GM23338 (cell line): ENCODE measurements around the gene AMIGO1. TPM values are rescaled to one million over a fixed set of nuclear protein-coding genes. Genes with fewer than 3 reads are reported as not detected.

Source experiments
- ATAC-seq: fragments of 200-7000 bp; cut with Tn5 transposase; 3 replicates; pipeline ENCODE4 v1.9.1; 2020
- DNase-seq: peaks from one replicate; pipeline ENCODE4 v3.0.0-alpha.2; 2015; ENCODE audit warnings: low spot score
- H2AFZ ChIP-seq: fragments of 200-600 bp; sonication (generic); 2 replicates; pipeline ENCODE4 v1.8.0; 2016; ENCODE audit warnings: antibody characterized with exemption, mild to moderate bottlenecking, moderate library complexity
- H3F3A ChIP-seq: fragments of 200-600 bp; sonication (generic); replicated peaks from 2 replicates; pipeline ENCODE4 v1.8.0; 2017; ENCODE audit warnings: antibody characterized with exemption, mixed run types, low read depth
- H3K27ac ChIP-seq: fragments of 200-600 bp; sonication (generic); 2 replicates; pipeline ENCODE4 v1.6.1; 2016; ENCODE audit warnings: low read depth
- H3K27me3 ChIP-seq: fragments of 200-600 bp; sonication (generic); 2 replicates; pipeline ENCODE4 v1.8.0; 2016; ENCODE audit warnings: mild to moderate bottlenecking, mixed run types, moderate library complexity; ENCODE audit not compliant: insufficient read depth
- H3K36me3 ChIP-seq: fragments of 200-600 bp; sonication (generic); 2 replicates; pipeline ENCODE4 v1.8.0; 2016; ENCODE audit warnings: mild to moderate bottlenecking; ENCODE audit not compliant: insufficient read depth
- H3K4me1 ChIP-seq: fragments of 200-600 bp; sonication (generic); 2 replicates; pipeline ENCODE4 v1.8.0; 2016; ENCODE audit warnings: mild to moderate bottlenecking, moderate library complexity; ENCODE audit not compliant: insufficient read depth
- H3K4me2 ChIP-seq: fragments of 200-600 bp; sonication (generic); 2 replicates; pipeline ENCODE4 v1.7.1; 2017; ENCODE audit warnings: mixed run types
- H3K4me3 ChIP-seq: fragments of 200-600 bp; sonication (generic); 2 replicates; pipeline ENCODE4 v1.6.1; 2016; ENCODE audit warnings: mixed run types
- H3K79me2 ChIP-seq: fragments of 200-600 bp; sonication (generic); replicated peaks from 2 replicates; pipeline ENCODE4 v1.8.0; 2017; ENCODE audit warnings: mild to moderate bottlenecking; ENCODE audit not compliant: insufficient read depth
- H3K9me2 ChIP-seq: fragments of 200-600 bp; sonication (generic); 2 replicates; pipeline ENCODE4 v1.8.0; 2017; ENCODE audit not compliant: insufficient read depth
- H4K20me1 ChIP-seq: fragments of 200-600 bp; sonication (generic); replicated peaks from 2 replicates; pipeline ENCODE4 v1.8.0; 2017; ENCODE audit warnings: mild to moderate bottlenecking; ENCODE audit not compliant: insufficient read depth
- H3K27ac Mint-ChIP-seq: 2 replicates; pipeline ENCODE4 v1.8.0; 2020; ENCODE audit warnings: inconsistent platforms, mild to moderate bottlenecking, moderate library complexity, mixed read lengths
- H3K27me3 Mint-ChIP-seq: 3 replicates; pipeline ENCODE4 v1.8.0; 2022; ENCODE audit warnings: low read depth, mild to moderate bottlenecking, moderate library complexity, mixed read lengths, inconsistent platforms; ENCODE audit not compliant: insufficient read depth, poor library complexity
- H3K36me3 Mint-ChIP-seq: 3 replicates; pipeline ENCODE4 v1.8.0; 2021; ENCODE audit warnings: low read depth, mild to moderate bottlenecking, inconsistent platforms, moderate library complexity, mixed read lengths
- H3K4me1 Mint-ChIP-seq: 3 replicates; pipeline ENCODE4 v1.8.0; 2020; ENCODE audit warnings: mild to moderate bottlenecking, inconsistent platforms, mixed read lengths
- H3K4me3 Mint-ChIP-seq: 3 replicates; pipeline ENCODE4 v1.8.0; 2021; ENCODE audit warnings: moderate library complexity, mild to moderate bottlenecking, inconsistent platforms, mixed read lengths
- H3K9me3 Mint-ChIP-seq: 3 replicates; pipeline ENCODE4 v1.8.0; 2020; ENCODE audit warnings: moderate library complexity, mild to moderate bottlenecking, inconsistent platforms, mixed read lengths
- CREB1 ChIP-seq: fragments of 250-450 bp; sonication (Bioruptor Pico); IDR thresholded peaks from 2 replicates; pipeline ENCODE4 v1.5.0; 2020; ENCODE audit warnings: low read depth, mild to moderate bottlenecking, moderate library complexity
- CTCF ChIP-seq, 2 experiments: fragments of 200-600 bp in 1 of 2; sonication (generic) in 1 of 2; conservative IDR thresholded peaks; 2 replicates each; pipeline versions ENCODE4 v1.5.1 to v1.6.1; 2016 to 2017; ENCODE audit warnings: antibody characterized with exemption in 2 of 2, low read depth in 2 of 2, mild to moderate bottlenecking in 2 of 2, moderate library complexity in 1 of 2
- ETS1 ChIP-seq: IDR thresholded peaks from 2 replicates; pipeline ENCODE4 v1.6.1; 2016; ENCODE audit warnings: antibody characterized with exemption
- EZH2 ChIP-seq: fragments of 200-600 bp; sonication (generic); IDR thresholded peaks from one replicate; pipeline ENCODE4 v1.8.0; 2017; ENCODE audit warnings: antibody characterized with exemption, mild to moderate bottlenecking, low read depth; ENCODE audit not compliant: unreplicated experiment
- EZH2phosphoT487 ChIP-seq: fragments of 200-600 bp; sonication (generic); IDR thresholded peaks from one replicate; pipeline ENCODE4 v1.8.1; 2018; ENCODE audit warnings: antibody characterized with exemption; ENCODE audit not compliant: unreplicated experiment
- JUNB ChIP-seq: IDR thresholded peaks from one replicate; pipeline ENCODE4 v1.6.1; 2016; ENCODE audit warnings: antibody characterized with exemption; ENCODE audit not compliant: unreplicated experiment
- NANOG ChIP-seq: IDR thresholded peaks from 2 replicates; pipeline ENCODE4 v1.6.1; 2016; ENCODE audit warnings: antibody characterized with exemption, borderline replicate concordance
- POLR2AphosphoS5 ChIP-seq: IDR thresholded peaks from 2 replicates; pipeline ENCODE4 v1.6.1; 2016; ENCODE audit warnings: antibody characterized with exemption, low read depth
- REST ChIP-seq: IDR thresholded peaks from one replicate; pipeline ENCODE4 v1.6.1; 2018; ENCODE audit warnings: antibody characterized with exemption; ENCODE audit not compliant: unreplicated experiment
- STAT1 ChIP-seq: IDR thresholded peaks from one replicate; pipeline ENCODE4 v1.6.1; 2016; ENCODE audit warnings: antibody characterized with exemption; ENCODE audit not compliant: unreplicated experiment
- ZNF114 ChIP-seq: fragments of 250-450 bp; sonication (Bioruptor Pico); IDR thresholded peaks from 2 replicates; pipeline ENCODE4 v1.5.0; 2020; ENCODE audit warnings: mild to moderate bottlenecking, moderate library complexity
- polyA plus RNA-seq: library from polyadenylated mRNA; unstranded; fragments of >200 nt; fragmentation: Nextera tagmentation; extraction: Ambion mirVana; gene quantifications from 2 replicates; pipeline ENCODE4 v1.2.1, GENCODE V29; 2016
- total RNA-seq: library from RNA; depleted of rRNA; stranded (reverse); fragments of >200 nt; shearing (Covaris generic); gene quantifications from 2 replicates; pipeline ENCODE4 v1.2.3, GENCODE V29; 2014

The AMIGO1 gene
- total and polyA plus RNA-seq, 2 experiments from 2014 or later, result 0.53 to 3.8 TPM

- no peak for TF ChIP-seq REST
- TF ChIP-seq ZNF114 (CRISPR knock-in tag), result no peak
- TF ChIP-seq CREB1 (CRISPR knock-in tag), result no peak
- TF ChIP-seq CTCF (conservative IDR thresholded peaks at IDR 0.05; ENCODE audit: low read depth in 2 of 2), result no peak
- TF ChIP-seq EZH2phosphoT487, result no peak
- TF ChIP-seq STAT1, result no peak
- TF ChIP-seq NANOG, result no peak
- no peak for TF ChIP-seq POLR2AphosphoS5
- TF ChIP-seq JUNB, result no peak
- no peak for TF ChIP-seq ETS1
These were observed 33.1 kb upstream of the AMIGO1 start (continued) for GRCh38 chr1:109542657-109543056.

GRCh38 chr1:109541102-109541501 lies 31.6 kb upstream of the AMIGO1 start:
- Histone ChIP-seq H3K4me1 (no peaks in the 10 kb centered on the region), H3F3A (no peaks in the 10 kb centered on the region), H2AFZ (no peak overlapping the region), H3K4me2 (no peak overlapping the region), H3K36me3 (no peaks in the 10 kb centered on the region), H3K4me3 (no peak overlapping the region), H3K27me3 (no peaks in the 10 kb centered on the region), H3K9me2 (no peaks in the 10 kb centered on the region), H4K20me1 (no peaks in the 10 kb centered on the region), H3K79me2 (no peaks in the 10 kb centered on the region), H3K27ac (no peak overlapping the region)
- ATAC-seq, result no peak
- no peak for TF ChIP-seq CREB1 (CRISPR knock-in tag)
- TF ChIP-seq JUNB, result no peak
- no peak for TF ChIP-seq EZH2
- TF ChIP-seq EZH2phosphoT487, result no peak
- TF ChIP-seq ETS1, result no peak
- TF ChIP-seq ZNF114 (CRISPR knock-in tag), result no peak
- Mint-ChIP-seq H3K27me3 (peaks cover 2% of the 10 kb centered on the region), H3K27ac (no peak overlapping the region), H3K9me3 (no peaks in the 10 kb centered on the region), H3K4me3 (no peak overlapping the region), H3K36me3 (no peaks in the 10 kb centered on the region), H3K4me1 (peaks cover 9% of the 10 kb centered on the region)
- DNase-seq, result no peak
